ENCODE measurements around the gene TMEM132E.

Gene TMEM132E

DNA sequence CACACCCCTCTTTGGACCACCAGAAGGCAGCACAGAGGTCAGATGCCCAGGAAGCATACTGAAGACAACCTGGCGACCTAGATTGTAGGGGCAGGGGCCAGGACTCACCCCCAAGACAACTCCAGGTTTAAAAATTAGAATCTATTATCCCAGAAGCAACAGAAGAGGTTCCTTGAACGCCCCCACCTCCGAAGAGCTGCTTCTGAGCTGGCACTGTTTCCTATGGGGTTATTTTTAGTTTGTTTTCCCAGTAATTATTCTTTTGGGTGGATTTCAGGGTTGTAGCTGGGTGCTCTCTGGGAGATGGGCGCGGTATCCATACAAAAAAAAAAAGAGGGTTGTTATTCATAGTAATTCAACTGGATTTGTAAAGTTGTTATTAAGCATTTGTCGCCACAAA is 10.4 kb upstream of the TMEM132E start:
- DNase-seq (ENCODE audit: low spot score) = no peak

DNA sequence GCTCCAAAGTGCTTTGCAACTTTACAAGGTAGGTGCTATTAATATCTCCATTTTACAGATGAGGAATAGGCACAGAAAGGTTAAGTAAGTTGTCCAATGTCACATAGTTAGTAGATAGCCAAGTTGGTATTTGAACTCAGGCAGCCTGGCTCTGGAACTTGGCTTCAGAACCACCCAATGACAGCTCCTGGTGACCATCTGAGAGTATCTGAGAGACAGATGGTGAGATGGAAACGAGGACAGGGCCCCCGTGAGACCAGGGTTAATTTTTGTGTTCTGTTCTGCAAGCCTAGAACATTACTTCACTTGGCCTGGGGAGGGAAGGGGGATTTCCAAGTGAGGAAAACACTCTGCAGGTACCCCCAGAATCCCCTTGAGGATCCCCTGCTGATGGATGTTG is 9.8 kb upstream of the TMEM132E start:
- no peak for DNase-seq (ENCODE audit: low spot score)

DNA sequence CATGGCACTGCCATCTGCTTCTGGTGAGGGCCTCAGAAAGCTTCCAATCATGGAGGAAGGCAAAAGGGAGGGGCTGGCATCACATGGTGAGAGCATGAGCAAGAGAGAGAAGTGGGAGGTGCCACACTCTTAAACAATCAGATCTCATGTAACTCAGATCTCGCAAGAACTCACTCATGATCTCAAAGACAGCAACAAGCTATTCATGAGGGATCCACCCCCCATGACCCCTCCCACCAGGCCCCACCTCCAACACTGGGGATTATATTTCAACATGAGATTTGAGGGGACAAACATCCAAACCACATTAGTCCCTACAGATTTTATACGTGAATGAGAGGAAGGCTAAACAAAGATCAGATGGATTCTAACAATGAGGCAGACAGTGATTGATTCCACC is 8.9 kb upstream of the TMEM132E start:
- no peak for DNase-seq (ENCODE audit: low spot score)

DNA sequence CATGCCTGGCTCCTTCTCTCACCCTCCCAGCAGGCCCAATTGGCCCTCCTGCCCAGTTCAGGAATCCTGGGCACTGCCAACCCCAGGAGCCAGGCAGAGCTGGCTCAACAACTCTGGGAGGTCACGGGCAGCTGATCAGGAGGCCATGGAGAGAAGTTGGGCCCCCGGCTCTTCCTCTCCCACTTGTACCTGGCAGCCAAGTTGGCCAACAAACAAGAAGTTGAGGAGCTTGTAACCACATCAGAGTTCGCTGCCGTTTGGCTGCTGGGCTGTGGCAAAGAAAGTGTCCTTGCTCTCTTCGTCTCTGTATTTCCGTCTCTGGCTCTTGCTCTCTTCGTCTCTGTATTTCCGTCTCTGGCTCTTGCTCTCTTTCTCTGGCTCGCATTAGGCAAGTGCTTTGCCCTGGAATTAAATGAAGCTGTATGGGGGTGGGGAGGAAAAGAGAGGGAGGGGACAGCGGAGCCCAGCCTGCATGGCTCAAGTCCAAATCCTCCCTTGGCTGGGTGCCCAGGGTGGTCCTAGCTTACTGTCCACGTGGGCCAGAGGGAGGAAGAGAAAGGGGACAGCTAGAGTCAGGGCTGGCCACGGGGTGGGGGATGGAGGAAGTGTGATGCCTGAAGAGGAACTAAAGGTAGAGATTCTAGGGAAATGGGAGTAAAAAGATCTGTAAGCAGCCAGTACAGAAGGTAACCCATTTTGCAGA is 7.8 kb upstream of the TMEM132E start:
- no peak for DNase-seq (ENCODE audit: low spot score)

DNA sequence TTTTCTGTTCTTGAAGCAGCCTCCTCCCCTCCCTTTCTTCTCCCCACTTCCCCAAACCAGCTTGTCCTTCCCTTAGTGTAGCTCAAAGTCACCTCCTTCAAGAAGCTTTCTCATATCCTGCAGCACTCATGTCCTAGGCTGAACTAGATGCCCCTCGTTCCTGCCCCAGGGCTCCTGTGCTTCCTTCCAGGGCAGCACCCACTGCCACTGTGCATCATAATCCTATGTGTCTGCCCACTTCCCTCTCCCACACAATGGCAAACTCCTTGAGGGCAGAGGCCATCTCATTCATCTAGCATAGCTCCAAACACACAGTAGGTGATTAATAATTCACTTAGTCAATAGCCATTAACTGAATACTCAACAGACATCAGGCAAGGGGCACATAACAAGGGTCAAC is 6.9 kb upstream of the TMEM132E start:
- DNase-seq (ENCODE audit: low spot score) = no peak

DNA sequence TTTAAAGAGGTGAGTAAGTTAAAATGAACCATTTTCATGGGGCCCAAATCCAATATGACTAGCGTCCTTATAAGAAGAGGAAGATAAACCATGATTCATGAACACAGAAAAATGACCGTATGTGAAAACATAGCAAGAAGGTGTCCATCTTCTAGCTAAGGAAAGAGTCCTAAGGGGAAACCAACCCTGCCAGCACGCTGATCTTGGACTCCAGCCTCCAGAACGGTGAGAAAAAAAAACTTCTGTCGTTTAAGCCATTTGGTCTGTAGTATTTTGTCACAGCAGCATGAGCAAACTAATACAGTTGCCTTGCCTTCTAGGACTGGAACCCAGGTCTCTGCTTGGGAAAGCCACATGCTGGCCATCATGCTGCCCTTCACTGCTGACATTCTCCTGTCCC is 4.2 kb upstream of the TMEM132E start:
- no peak for DNase-seq (ENCODE audit: low spot score)

DNA sequence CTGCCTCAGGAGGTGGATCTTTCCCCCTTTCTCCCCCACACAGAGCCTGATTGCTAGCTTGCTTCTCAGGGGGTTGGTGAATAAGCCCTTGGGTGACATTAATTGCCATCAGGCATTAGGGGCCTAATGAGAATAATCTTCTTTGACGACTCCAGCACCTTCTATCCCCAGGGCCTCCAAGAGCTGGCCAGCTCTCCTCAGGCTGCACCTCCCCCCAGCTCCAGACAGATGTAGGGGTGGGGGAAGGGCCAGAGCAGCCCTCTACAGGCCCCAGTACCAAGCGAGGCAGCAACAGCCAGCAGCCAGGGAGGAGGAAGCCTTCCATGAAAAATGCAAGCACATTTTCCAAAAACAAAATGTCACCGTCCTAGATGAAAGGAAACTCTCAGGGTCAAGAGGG is 1.4 kb upstream of the TMEM132E start:
- no peak for DNase-seq (ENCODE audit: low spot score)

DNA sequence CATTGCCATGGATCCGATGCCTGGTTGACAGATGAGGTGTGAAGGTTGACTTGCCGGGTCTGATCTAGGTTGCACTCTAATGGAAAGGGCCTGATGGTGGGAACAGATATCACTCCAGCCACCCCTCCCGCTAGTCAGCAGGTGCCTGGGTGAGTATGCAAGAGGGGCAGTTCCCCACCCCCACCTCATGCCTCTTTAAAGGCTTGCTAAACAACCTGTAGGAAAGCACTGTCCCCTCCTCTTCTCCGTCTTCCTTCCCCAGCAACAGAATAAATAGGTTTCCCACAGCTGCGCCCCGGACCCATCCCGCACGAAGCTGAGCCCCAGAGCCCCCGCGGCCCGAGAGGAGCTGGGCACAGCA is 746 bp upstream of the TMEM132E start:
- DNase-seq (ENCODE audit: low spot score) = no peak

DNA sequence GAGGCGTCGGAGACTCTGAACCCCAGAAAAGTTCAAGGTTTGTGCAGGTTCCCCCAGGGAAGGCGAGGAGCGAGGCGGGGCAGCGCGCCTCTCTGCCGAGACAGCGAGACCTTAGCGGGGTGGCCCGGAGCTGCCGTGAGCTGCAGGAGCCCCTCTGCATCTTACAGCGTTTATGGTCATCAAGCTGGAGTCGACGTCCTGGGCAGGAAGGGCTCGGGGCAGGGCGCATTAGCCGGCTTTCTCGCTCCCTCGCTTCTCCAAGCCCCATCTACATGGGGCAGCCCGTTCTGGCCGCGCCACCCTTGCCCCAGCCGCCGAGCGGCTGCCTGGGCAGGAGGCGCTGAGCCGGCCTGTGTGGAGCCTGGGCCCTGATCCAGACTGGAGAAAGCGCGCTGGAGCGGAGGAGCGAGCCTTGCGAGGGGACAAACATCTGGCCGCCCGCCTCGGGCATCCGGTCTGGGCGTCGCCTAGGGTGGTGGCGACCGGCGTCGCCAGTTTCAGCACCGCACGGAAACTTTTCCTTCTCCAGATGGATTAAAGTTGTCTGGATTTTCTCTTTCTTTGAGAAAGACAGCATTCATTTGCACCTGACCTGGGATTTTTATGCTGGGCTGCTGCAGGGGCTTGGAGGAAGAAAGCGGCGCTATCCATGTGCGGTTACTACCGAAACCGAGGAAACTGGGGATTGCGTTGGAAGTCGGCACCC is 750 bp downstream of the TMEM132E start:
- no peak for DNase-seq (ENCODE audit: low spot score)

DNA sequence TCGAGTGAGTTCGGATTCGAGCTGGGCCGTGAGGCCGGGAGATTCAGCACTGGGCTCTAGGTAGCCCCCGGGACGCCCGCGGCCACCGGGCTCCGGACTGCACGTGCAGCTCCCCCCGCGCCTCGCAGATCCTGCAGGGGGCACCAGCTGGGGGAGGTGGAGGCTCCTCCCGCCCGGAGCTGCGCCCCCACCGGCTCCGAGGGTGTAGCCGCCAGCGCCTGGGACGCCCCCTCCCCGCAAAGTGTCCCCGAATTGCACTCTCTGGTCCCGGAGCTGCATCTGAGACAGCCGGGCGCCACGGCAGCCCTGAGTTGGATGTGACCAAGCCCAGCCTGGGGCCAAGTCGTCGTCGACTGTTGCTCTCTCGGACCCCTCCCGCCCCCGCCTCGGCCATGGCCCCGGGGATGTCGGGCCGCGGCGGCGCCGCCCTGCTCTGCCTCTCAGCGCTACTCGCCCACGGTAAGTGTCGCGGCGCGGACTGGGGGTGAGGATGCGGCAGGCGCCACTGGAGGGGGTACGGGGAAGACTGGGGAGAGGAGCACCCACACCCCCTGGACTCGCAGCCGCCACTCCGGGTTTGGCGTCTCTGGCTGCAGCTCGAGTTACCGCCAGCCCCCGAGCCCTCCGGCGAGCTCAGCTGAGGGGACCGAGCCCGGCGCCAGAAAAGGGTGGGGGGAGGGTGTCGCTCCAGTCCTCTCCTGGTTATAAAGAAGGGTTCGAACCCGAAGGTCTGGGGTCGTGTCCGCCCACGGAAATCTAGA is 1.5 kb downstream of the TMEM132E start:
- no peak for DNase-seq (ENCODE audit: low spot score)

DNA sequence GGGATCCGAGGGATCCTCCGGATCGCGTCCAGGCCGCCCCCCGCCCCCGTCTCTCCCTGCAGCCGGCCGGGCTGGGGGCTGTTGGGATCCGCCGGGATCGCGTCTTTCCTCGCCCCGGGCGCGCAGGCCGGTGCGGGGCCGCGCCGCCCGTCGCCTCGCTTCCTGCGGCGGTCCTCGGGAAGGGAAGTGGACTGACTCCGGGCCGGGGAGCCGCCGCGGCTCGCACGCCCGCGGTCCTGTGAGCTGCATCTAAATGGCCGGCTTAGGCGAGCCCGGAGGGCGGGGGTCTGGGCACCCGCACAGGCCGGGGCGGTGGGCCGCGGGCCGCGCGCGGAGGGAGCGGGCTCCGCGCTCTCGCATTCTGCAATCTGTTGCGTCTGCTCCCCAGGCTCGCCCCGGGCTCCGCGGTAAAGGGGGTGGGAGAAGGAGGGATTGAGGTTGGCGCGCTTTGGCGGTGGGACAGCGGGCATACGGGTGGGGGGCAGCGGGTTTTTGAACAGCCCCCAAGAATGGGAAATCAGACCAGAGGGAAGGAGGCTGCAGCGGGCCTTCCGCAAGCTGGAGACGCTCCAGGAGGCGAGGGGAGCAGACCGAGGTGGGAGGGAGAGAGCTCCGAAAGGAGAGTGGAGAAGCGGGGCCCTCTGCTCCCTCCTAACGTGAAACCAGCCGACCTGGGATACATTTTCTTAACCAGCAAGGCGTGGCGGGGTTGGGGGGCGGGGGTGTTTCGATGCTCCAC is 2.2 kb downstream of the TMEM132E start:
- DNase-seq (ENCODE audit: low spot score) = no peak

DNA sequence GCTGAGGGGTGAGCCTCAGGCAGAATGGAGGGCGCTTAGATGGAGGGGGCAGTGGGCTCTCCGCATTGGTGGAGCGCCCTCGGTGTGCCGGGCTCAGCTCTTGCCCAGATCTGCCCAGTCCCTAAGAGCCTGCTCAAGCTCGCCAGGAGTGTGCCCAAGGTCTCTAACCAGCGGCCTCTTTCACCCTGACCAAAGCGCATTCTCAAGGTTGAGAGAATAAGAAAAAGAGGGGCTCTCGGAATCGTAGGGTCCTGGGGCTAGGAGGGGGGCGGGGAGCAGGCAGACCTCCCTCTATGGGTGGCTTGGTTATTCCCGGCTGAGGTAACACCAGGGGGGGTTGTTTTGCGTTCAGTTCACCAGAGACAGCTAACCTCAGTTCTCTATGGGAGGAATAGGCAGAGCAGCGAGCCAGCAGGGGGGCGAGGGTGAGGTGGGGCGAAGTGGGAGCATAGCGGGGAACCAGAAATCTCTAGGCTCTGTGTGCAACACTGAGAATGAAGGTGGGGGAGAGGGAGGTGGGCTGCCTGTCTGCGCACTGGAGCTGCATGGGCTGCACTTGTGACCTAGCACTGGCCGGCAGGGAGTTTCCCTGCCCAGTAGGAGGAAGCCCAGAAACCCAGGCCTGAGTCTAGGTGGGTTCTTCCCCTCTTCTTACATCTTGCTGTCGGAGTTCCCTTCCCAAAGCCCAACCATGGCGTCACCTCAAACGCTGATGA is 3.0 kb downstream of the TMEM132E start:
- DNase-seq (ENCODE audit: low spot score) = no peak

DNA sequence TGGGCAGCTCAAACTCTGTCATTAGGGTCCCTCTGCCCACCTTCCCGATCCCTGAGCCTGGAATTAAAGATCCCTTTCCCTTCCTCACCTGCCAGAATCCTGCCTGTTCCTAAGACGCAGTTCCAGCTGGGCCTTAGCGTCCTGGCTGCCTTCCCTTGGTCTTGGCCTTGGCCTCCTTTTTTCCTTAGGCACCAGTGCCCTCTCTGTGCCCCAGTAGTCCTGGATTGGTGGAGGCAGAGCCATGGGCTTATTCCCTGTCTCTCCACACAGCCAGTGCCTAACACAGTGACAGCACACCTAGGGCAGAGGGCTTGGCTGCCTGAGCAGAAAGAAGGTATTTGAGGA is 3.5 kb downstream of the TMEM132E start:
- DNase-seq (ENCODE audit: low spot score) = no peak

DNA sequence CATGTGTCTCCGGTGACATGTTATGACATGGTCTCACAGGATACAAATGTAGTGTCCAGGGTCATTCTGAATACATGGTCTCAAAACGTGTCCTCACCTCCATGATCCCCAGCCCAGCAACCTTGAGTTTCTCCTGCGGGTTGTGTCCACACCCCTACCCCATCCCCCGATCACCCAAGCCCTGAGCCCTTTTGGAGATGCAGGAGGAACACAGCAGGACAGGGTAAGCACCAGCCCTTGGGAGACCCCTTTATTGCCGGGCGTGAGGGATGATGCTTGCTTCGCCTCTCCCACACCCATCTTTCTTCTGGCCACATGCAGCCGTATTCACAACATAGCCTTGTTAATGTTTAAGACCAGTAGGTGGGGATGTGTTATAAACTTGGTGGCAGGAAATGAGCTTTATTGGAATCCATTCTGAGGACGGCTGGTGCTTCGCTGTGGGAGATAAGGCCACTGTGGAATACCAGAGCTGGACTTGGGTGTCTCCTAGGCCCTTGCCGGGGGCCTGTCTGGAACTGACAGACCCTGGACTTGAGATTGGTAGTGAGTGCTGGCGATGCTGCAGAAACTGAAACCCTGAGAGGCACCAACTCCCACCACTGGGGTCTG is 5.5 kb downstream of the TMEM132E start:
- DNase-seq (ENCODE audit: low spot score) = no peak

DNA sequence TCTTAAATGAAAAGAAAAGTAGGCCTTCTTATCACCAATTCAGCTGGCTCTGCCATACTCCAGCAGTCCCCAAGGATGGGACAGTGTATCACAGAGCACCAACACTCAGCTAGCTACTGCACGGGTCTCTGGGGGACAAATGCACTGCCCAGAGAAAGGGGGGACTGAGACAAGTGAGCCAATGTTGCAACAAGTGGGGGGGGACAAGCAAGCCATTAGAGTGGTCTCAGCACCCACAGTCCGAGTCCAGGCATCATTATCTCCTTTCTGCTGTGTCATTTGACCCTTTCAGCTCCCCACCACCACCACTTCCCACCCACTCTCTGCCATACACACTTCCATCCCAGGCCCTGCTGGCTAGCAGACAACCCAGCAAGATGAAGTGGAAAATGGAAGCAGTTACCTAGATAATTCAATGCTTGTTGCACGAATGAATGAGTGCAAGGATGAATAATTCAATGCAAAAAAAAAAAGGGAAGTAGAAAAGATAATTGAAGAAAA is 7.0 kb downstream of the TMEM132E start:
- DNase-seq (ENCODE audit: low spot score) = no peak

DNA sequence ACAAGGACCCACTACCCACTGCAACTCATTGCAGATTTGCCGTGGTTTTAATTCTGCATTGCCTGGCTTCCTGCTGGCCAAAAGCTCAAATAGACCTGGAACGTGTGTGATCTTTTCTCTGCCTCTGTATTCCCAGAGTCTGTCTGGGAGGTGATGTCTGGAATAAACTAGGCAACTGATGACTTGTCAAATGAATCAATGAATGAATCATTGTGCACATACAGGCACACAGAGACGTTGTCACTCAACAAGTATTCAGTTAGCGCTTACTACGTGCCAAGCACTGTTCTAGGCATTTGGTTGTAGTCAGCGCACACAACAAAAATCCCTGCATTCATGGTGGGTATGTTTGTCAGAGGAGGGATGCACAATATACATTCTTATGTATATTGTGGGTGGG is 8.9 kb downstream of the TMEM132E start:
- no peak for DNase-seq (ENCODE audit: low spot score)

DNA sequence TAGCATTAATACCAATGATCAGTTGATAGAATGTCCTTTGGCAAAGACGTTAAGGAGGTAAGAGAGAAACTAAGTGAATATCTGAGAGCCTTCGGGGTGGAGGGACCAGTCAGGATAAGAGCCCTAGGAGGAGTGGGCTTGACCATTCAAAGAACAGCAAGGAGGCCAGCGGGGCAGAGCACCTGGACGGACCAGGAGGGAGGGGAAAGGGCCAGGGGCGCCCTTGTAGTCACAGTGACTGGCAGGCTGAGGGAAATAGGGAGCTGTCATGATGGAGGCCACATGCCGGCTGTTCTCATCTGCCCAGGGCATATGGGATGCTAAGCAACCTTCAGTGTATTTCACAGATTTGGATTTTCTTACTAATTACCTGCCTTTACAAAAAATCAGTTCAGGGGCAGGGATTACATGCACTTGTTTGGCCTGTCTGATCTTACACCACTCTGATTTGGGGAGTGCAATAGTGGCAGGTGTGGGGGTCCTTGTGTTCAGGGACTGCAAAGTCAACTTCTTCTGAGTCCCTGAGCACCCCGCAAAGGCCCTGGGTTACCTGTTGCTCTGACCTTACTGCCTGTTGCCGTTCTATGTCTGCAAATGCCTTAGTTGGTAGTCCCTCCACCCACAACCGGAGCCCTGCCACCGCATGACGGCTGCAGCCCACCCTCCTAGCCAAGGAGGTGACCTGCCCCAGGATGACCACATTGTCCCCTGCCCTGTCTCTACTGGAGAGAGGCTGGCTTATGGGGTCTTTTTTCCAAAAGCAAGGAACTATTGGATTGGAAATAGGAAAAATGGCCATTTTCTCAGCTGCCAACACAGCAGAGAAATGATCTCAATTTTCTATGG is 10.0 kb downstream of the TMEM132E start:
- no peak for DNase-seq (ENCODE audit: low spot score)

DNA sequence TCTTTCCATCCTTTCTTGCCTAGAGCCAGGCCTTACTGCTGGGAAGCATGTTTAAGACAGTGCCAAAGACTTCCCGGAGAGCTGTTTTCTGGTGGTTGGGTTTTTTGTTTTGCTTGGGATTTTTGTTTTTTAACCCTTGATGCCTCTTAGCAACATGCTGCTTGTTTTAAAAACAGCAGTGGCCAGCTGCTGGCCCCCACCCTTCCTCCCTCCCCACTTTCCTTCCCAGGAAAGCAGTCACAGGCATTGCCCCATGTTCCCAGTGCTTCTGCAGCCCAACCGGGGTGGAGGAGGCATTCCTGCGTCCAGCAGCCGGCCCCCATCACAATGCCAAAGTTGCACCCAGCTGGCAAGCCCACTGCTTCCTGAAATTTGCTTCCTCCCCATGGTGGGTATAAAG is 12.6 kb downstream of the TMEM132E start:
- DNase-seq (ENCODE audit: low spot score) = no peak

DNA sequence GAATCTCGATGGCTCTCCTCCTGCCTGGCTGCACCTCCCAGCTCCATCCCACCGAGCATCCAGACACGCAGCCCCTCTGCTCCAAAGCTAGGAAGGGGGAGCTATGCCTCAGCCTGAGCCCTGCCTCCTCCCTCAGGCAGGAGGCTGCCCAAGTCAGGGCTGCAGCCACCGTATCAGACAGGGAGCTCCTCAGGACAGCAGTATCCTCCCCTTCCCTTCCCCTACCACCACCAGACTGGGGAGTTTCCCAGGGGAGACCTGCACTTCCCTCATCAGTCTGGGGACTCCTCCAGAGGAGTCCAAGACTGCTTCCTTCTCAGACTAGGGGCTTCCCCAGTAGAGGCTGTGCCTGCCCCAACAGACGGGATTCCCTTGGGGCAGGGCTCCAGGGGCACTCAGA is 17.5 kb downstream of the TMEM132E start:
- DNase-seq (ENCODE audit: low spot score) = no peak

DNA sequence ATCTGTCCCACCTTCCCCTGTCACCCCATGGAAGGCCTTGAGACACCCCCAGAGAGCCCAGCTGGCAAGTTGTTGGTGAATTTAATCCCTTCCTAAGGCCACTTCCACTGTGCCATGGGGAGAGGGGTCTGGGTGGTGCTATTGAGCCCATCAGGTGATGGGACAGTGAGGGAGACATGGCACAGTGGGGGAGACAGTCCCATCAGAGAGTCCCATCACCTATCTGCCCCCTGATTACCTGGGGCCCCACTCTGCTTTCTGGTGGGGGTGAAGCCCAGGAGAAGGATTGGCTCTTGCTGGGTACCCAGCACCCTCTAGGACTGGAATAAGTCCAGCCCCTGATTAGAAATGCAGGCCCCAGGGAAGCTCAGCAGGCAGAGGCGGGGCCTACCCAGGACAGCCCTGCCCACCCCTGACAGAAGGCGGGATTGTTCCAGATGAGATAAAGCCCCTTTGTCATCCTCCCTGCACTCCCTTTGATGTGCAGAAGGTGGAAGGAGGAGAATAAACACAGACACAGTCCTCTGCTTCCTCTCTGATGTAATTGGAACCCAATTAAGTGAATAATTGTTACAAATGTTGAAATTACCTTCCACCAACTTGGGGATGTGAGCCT is 18.9 kb downstream of the TMEM132E start:
- DNase-seq (ENCODE audit: low spot score) = no peak
